Stimulated activated CD8-positive, alpha-beta memory T cell treated with anti-CD3 and anti-CD28 coated beads, Interleukin-4, amount 100 ng/mL, for 1 hour (primary cell): ENCODE results near the gene DCAF10.
"Not testable (repeated sequence)": the region's sequence is repeated elsewhere in the genome, so short reads cannot be mapped to it uniquely, and the experiment has no call there.

ENCODE experiments used
- DNase-seq, 2 donors: peaks; one replicate each; pipeline ENCODE4 v3.0.0-alpha.2; 2020; ENCODE audit warnings: low read depth in 2 of 2, low spot score in 1 of 2

DCAF10 gene

DNA sequence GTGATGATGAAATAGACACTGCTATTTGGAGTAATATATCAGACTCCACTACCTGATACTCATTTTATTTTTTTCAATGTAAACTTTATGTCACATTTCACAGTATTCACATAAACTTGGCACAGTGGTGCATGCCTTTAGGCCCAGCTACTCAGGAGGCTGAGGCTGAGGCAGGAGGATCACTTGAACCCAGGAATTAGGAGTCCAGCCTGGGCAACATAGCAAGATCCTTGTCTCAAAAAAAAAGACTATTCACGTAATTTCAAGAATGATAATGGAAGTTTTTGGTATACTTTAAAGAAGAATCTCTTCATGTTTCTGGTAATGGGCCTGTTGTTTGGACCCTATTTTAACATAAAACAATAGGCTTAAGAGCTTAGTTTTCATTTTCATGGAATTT lies 56.0 kb downstream of the DCAF10 start:
- no peak for DNase-seq

DNA sequence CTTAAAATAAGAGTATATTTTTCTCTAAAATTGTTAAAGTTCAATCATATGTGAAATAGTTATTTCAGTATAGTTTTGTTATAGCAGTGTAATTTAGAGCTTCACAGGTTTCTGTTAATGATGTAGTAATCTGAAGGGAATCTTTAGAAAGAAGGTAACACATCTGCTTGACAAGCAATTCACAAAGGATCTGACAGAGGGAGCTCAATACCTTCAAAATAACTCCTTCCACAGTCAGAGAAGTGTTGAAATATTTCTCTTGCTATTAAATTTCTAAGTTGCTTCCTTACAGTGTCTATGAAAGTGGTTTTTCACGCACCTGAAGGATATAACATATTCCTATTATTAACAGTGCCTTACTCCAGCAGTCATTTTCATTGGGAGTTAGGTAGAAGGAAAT lies 58.4 kb downstream of the DCAF10 start:
- DNase-seq, result no peak

DNA sequence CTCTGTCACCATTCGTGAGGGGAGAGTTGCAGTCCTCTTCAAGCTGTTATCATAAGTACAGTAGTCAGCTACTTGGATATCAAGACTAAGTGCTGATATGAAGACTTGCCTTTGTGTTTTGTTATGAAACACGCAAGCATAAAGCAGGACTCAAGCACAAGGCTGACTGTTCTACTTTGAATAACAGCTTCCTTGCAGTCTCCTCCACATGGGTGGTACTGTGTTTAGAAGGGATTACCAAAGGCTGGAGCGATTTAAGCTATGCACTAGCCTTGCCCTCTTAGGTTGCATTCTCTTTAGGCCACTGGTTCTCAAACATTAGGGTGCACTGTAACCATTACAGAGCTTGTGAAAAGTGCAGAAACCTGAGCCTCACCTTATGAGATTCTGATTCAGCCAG lies 61.9 kb downstream of the DCAF10 start:
- no peak for DNase-seq

DNA sequence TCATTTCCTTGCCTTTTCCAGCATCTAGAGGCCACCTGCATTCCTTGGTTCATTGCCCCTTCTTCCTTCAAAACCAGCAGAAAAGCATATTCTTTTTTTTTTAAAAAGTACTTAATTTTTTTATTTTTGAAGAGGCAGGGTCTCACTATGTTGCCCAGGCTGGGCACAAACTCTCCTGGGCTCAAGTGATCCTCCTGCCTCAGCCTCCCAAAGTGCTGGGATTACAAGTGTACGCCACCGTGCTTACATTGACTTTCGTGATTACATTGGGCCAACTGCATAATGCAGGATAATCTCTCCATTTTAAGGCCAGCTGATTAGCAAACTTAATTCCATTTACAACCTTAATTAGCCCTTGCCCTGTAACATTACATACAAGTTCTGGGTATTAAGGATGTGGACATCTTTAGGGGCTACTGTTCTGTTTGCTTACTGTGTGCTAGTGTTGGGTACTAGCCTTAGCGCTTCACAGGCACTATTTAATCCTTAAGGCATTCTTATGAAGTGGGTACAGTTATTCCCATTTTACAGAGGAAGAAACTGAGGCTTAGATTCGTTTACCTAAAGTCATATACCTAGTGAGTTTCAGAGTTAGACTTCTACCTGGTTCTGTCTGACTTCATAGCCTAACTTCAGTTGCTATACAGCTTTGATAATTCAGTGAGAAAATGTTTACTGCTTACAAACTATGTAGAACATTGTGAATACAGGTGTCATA lies 69.6 kb downstream of the DCAF10 start:
- no peak for DNase-seq

DNA sequence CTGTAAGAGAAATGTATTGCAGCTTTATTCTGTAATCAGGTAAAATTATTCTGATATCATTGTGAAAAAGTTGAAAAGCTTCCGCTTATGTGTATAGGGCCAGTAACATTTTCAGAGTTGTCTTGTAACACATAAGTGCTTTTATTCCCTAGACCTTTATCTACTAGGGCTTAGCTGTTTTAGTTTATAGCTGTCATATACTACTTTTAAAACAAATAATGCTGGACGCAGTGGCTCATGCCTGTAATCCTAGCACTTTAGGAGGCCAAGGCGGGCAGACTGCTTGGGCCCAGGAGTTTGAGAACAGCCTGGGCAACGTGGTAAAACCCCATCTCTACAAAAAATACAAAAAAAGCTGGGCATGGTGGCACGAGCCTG lies 70.2 kb downstream of the DCAF10 start:
- no peak for DNase-seq

DNA sequence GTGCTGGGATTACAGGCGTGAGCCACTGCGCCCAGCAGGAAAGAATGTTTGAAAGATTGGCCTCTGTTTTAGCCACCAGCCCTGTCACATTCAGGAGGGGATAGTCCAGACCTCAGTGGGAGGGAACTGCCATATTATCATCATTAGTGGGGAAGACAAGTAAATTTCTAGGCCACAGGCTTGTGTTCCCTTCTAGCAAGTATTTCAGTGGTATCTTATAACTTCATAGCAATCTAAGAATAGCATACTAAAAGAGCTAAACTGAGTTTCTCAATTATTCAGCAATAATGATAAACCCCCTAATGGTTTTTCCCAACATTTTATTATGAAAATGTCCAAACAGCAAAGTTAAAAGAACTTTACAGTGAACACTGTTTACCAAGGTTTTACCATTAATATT lies 73.4 kb downstream of the DCAF10 start:
- no peak for DNase-seq

DNA sequence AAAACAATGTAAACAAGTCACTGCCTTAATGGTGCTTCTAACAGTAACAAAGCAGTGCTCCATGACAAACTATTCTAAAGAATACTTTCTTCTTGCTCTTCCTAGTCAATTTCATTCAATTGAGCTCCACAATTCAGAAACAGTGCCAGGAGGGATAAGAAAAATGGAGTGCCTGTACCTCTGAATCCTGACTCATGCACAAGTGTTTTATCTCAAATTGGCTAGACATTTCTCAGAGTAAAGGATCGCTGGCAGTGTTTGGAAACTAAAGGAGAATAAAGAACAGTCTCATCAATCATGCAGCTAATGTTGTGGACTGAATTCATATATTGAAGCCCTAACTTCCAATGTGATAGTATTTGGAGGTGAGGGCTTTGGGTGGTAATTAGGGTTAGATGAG lies 75.8 kb downstream of the DCAF10 start:
- DNase-seq, result no peak

DNA sequence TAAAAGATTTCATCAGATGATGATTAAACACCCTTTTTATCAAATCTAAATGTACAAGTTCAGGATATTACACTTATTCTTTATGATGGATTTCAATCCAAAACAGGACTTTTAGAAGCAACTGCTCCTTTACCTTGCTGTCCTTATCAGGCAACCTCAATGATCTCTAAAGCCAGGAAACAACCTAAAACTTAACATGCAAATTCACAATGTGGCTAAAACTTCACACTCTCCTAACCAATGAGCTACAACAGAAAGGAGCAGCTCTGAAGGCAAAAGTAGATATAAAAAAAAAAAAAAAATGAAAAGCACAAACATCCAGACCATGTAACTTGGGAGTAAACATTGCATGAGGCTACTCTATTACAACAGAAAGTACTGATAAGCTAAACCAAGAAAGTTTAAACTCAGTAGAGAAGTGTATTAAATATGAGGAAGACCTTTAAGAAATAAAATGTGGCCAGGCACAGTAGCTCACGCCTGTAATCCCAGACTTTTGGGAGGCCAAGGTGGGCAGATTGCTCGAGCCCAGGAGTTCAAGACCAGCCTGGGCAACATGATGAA lies 80.4 kb downstream of the DCAF10 start:
- DNase-seq, result no peak

DNA sequence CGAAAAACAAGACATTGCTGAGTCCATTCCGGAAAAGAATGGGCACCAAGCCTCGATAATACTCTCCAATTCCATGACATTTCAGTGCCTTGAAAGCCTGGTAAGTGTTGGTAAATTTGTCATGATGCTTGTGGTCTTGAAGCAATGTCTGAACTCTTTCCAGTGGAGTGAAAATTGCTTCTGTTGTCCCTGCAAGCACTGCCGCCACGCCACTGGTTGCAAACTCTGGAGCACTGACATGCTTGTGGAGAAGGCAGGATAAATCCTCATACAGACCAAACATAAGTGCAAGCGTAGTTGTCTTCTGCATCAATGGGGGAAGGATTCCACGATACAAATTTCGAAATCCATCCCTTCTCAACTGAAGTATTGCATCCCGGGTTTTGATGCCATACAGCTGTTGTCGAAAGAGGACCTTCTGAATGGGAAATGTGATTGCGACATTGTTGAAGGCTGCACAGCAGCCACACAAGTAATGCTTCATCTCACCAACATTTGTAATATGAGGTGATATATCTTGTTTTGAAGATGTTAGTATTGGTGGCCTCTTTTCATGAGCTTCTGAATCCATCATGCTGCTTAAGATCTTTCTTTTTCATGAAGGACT lies 87.5 kb downstream of the DCAF10 start:
- not testable (repeated sequence) for DNase-seq

DNA sequence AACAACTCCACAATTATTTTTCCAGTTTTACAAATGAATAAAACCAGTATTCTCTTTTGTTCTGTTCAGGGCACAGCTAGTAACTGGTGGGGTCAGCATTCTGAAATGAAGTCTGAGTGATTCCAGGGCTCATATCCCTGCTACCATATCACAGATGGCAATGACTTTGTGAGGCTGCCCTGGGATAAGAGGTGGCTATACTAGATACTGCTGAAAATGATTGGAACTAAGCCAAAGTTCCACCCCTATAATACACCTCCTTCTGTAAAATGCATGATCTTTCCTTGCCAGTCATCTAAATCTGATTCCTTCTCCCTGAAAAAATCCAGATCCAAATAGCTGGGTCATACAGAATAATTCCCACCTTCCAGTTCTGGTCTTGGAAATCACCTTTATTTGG lies 88.9 kb downstream of the DCAF10 start:
- no peak for DNase-seq

DNA sequence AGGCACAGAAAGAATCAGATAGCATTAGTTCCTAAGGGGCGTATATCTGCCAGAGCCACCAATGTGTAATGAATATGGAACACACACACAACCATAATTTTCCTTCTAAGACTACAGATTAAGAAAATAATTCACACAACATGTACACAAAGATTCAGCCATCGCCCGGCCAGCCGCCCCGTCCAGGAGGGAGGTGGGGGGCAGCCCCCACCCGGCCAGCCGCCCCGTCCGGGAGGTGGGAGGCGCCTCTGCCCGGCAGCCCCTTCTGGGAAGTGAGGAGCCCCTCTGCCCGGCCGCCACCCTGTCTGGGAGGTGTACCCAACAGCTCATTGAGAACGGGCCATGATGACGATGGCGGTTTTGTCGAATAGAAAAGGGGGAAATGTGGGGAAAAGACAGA lies 90.4 kb downstream of the DCAF10 start:
- not testable (repeated sequence) for DNase-seq

DNA sequence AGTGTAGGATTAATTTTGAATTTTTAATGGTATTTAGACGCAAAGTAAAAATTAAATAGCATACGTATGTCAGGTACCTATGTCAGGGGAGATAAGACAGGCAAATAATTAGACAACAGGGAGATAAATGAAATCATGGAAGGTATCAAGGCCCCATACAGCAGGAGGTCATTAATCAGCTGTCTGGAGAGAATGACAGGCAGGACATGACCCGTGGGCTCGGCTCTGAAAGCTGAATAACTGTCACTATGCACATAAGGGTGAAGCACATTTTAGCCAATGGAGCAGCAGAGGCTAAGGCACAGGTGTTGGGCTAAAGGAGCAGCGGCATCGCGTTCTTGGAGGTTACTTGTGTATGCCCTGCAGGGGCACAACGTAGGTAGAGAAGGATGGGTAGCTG lies 91.5 kb downstream of the DCAF10 start:
- DNase-seq, result no peak

DNA sequence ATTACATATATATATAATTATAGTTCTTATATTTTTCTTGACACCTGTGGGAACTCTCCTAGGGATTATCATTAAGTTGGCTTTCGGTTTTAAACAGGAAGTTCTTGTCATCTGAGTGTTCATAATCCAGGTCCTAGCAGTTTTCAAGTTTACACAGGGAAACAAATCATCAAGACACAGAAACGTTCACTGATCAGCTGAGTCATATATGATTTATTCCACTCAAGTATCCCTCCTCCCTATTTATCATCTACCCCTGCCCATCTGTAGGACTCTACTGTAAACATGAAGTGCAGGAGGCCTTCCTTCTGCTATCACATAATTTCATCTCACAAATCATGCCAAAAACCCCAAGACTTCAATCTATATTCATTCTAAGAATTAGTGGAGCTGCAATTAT lies 97.1 kb downstream of the DCAF10 start:
- DNase-seq, result no peak

DNA sequence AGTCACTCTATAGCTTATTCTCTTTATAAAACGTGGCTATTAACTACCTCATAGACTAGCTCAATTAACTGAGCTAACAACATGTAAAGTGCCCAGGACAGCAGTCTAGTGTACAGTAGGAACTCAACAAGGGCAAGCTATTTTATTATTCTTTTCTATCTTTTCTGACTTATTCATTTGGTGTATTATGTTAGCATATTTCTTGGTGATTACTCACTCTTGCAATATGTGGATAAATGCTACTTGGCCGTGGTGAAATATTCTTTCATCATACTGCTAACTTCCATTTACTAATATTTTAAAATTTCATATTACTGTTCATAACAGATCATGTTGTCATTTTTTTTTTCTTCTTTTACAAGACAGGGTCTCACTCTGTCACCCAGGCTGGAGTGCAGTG lies 98.4 kb downstream of the DCAF10 start:
- no peak for DNase-seq

DNA sequence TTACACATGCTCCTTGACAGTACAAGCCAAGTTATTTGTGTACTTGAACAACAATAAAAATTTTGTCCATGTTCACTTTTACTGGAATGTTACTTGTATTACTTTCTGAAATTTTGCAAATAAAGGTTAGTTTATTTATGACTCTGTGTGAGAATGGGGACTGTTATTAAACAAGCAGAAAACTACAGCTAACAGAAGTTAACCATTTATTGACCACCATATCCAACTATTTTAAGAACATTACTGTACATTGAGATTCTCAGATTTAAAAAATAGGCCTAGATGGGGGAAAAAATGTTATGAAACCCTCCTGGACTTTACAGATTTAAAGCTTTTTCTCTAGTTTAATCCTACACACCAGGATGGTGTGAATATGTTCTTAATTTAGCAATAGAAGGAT lies 101.5 kb downstream of the DCAF10 start:
- no peak for DNase-seq

DNA sequence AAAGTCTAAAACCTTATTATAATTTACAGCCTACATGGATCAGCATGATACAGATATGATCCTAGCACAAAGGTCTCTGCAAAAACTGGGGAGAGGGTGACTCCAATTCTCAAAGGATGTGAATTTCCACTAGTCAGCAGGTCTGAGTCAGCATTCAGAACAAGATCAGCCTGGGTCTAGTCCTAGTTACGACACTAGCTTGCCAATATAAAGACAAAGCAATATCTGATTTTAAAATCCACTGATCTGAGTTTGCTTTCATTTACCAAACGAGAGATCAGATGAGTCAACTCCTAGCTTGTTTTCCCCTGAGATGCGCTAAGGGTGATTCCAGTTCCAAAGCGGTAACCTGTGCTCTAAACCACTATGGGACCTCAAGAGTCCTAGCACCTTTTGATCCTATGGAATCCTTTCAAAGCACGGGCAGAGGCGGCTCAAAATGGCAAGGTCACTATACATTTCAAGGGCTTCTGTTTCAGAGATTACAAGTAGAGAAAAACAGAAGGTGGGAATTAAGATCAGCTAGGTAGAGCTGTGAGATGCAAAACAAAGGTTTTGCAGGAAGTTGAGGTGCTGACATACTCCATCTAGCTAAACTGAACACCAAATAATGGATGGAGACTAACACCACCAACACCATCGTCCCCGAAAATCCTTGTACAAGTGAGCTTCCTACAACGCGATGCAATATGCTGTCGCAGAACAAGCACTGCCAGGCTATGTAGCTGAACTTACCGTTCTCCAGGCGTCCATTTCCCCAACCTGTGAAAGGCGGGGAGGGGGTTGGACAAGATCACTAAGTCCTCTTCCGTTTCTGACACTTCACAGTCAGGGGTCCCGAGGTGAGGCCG lies 102.4 kb downstream of the DCAF10 start:
- DNase-seq, result no peak

DNA sequence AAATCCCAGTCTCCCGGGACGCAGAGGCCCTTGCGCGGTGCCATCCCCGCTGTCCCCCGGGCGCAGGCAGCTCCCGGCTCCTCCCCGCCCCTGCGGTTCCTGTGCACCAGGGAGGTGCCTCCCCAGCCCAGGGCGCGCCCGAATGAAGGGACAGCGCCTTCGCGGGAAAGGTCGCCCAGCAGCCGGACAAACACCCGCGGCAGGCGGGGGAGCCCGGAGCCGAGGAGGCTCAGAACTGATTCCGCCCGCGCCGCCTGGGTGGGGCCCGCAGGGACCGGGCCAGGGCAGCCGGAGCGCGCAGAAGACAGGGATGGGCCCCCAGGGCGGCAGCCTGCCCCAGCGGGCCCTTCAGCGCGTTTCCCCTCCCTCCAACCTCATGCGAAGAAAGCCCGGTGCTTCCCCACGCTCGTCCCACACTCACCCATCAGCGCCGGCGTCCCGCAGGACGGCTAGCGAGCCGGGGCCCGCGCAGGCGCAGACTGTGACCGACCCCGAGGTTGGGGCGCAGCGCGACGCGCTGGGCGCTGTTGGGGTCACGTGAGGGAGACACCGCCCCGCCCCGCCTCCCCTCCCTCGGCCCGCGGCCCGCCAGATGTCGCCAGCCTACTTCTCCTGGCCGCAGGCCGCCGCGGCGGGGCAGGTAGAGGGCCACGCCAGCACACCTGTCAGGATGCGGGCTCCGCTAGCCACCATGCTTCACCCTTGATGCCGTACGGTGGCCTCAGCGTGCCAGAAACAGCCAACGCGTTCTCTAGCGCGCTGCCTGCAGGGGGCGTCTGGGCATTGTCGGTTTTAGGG lies 103.2 kb downstream of the DCAF10 start, which contains the start of gene SLC25A51:
Gene SLC25A51 (minus strand): TSS at position 481 of the 798 bp plus-strand sequence. CDS start 15,577 bp downstream, outside the sequence.
- DNase-seq, result peak; percentile 90 to 92

DNA sequence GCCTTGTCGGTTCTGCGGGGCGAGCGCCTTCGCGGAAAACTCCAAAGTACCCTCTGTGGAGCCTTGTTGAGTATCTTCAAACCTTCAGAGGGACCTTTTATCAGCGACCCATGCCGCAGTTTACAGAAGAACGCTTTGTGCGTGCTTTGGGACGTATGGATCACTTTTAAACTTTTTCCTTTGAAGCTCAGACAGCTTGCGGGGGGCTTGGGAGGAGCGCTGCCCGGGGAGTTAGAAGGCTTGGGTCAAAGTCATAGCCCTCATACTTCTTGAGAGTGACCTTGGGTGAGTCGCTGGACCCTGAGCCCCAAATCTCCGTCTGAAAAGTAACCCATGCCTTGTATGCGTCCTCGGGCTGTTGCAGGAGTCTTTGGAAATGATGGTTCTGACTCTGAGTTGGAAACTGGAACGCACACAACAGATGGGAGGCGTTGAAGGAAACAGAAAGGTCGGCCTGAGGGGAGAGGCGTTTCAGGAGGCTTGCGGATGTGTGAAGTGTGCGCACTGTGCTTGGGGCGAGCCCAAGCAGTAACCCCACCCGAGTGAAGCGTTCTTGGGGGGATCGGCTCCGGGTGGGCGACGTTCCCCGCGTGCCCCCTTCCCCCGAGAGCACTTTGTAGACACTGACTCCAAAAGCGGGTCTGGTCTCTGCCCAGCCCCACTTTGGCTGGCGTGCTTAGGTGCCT lies 104.0 kb downstream of the DCAF10 start:
- DNase-seq, result no peak

DNA sequence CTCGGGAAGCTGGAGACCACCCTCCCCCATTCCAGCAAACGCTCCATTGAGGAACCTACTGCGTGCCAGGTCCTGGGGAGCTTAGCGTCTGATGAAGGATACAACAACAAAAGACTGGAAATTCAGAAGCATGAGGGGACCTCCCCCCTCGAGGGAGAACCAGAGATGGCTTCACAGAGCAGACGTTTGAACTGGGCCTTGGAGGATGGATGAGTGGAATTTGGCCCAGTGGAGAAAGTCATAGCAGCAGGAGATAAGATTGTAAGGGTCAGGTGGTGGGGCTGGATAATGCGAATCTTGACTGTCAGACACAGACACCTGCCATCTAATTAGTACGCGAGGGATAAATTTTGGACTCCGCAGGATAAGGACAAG lies 104.5 kb downstream of the DCAF10 start:
- DNase-seq, result no peak

DNA sequence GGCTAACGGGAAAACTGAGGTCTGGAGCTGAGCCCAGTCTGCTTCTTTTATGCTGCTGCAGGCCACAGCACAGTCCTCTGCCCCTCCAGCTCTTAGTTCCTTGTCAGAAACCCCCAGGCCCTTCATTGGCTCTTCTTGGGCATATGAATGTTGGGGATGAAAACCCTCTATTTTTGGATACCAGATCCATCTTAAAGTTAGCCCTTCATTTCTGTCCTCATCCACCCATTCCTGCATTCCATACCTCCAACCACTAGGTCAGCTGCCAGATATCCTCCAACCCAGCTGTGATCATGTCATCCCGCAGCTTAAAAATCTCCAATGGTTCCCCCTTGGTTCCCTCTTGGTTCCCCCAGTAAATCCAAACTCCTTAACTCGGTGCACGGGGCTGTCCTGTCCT lies 105.2 kb downstream of the DCAF10 start:
- no peak for DNase-seq
